Lower lobe of right lung (tissue), 2 donors: ENCODE measurements around the gene PLEKHG1. TPM values are rescaled to one million over a fixed set of nuclear protein-coding genes. Genes with fewer than 3 reads are reported as not detected.

Experiments used
- ATAC-seq, 2 donors: fragments of 200-7000 bp; cut with Tn5 transposase; one replicate each; pipeline ENCODE4 v1.9.1; 2020 to 2022; ENCODE audit warnings: mild to moderate bottlenecking in 2 of 2, moderate library complexity in 2 of 2
- DNase-seq: peaks from one replicate; pipeline ENCODE4 v3.0.0-alpha.2; 2020
- H3K27ac ChIP-seq: fragments of 200-600 bp; one replicate; pipeline ENCODE4 v1.8.0; 2022
- H3K27me3 ChIP-seq: fragments of 200-600 bp; one replicate; pipeline ENCODE4 v1.8.0; 2022; ENCODE audit warnings: low read depth
- H3K36me3 ChIP-seq: fragments of 200-600 bp; one replicate; pipeline ENCODE4 v1.8.0; 2022; ENCODE audit warnings: mild to moderate bottlenecking
- H3K4me1 ChIP-seq: fragments of 200-600 bp; one replicate; pipeline ENCODE4 v1.8.0; 2022
- H3K4me3 ChIP-seq: fragments of 200-600 bp; one replicate; pipeline ENCODE4 v1.8.0; 2022; ENCODE audit warnings: mild to moderate bottlenecking
- H3K9me3 ChIP-seq: fragments of 200-600 bp; one replicate; pipeline ENCODE4 v1.8.0; 2022
- intact Hi-C: fragments of 100-400 bp; cut with DNase I; formaldehyde crosslinking; loops from one replicate; pipeline ENCODE4 v1.11.0; 2022
- total RNA-seq: library from RNA; stranded (reverse); fragmentation: NEBNext Ultra II Directional; extraction: Animal tissue kit (Norgen Biotek cat#: 25700); gene quantifications from one replicate; pipeline ENCODE4 v1.2.1, GENCODE V29; 2021
- TF ChIP-seq, protein P1 (sequence below): fragments of 200-600 bp; IDR thresholded peaks from one replicate; pipeline ENCODE4 v1.8.0; 2022; ENCODE audit warnings: antibody characterized with exemption, mild to moderate bottlenecking
- donor health status: DM: no; HTN: yes; CAD: no; lungs with severe emphysema.

The PLEKHG1 gene
- total RNA-seq, 1 donor from 2014 or later, result 20.4 TPM

DNA sequence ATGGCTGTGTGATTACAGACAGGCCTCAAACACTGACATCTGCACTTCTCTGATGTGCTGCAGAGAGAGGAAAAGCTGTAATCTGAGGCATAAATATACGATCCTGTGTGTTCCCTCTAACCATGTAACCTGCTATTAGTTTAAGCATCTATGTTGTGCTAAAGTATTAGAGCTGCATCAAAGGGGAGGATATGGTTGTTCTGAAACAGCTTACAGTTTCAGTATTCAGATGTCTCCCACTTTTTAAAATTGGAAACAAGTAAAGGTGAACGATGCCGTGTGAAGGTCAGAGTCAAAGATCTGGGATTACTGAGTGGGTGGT lies 7.6 kb downstream of the PLEKHG1 start:
- intact Hi-C loops, result no loop called here
- TF ChIP-seq, protein P1, sequence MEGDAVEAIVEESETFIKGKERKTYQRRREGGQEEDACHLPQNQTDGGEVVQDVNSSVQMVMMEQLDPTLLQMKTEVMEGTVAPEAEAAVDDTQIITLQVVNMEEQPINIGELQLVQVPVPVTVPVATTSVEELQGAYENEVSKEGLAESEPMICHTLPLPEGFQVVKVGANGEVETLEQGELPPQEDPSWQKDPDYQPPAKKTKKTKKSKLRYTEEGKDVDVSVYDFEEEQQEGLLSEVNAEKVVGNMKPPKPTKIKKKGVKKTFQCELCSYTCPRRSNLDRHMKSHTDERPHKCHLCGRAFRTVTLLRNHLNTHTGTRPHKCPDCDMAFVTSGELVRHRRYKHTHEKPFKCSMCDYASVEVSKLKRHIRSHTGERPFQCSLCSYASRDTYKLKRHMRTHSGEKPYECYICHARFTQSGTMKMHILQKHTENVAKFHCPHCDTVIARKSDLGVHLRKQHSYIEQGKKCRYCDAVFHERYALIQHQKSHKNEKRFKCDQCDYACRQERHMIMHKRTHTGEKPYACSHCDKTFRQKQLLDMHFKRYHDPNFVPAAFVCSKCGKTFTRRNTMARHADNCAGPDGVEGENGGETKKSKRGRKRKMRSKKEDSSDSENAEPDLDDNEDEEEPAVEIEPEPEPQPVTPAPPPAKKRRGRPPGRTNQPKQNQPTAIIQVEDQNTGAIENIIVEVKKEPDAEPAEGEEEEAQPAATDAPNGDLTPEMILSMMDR, result no peak
- DNase-seq, result no peak

DNA sequence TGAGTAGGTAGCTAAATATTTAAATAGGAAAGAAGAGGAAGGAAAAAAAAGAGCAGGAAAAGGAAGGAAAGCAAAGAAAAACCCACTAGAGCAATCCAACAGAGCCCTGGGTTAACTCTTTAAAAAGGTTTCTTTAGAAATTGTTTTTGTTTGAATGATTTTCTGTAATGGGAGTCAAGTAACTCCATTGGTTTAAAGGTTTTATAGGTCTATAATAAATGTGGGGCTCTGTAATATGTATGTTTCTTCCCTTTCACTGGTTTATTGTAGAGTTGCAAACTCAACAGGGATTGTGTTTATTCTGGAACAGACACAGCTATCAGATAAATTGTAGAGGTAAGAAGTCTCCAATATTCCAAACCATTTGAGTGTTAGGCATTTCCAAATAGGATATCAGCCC lies 10.9 kb downstream of the PLEKHG1 start:
- intact Hi-C loops, result loop anchor here (10.0 kb wide), 1 partner anchor 204 kb away; no protein-coding TSS in a partner anchor
- ATAC-seq, result no peak

More for the DNA sequence above, 7.6 kb downstream of the PLEKHG1 start:
- ATAC-seq, result no peak
- Histone ChIP-seq H3K27ac (no peak overlapping the region), H3K36me3 (no peaks in the 10 kb centered on the region), H3K27me3 (no peaks in the 10 kb centered on the region), H3K4me3 (no peak overlapping the region), H3K9me3 (no peaks in the 10 kb centered on the region), H3K4me1 (peaks cover 5% of the 10 kb centered on the region)

DNA sequence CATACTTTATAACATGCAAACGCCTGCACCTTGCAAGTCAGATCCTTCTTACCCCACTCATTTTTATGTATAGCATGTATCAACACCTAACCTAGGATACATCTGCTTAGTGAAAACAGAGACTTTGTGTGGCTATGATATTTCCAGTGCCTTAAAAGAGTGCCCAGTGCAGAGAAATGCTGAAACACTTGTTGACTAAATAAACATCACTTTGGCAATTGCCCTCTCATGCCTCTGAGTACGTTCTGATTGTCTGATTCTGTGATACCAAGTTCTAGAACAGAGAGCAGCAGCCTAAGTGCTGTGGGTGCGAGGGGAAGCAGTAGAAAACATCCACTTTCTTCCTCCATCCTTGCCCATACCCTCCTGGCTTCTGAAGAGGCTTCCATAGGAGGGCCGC lies 13.6 kb downstream of the PLEKHG1 start:
- TF ChIP-seq, protein P1, result no peak
- Histone ChIP-seq H3K4me1 (peaks cover 4% of the 10 kb centered on the region), H3K36me3 (no peaks in the 10 kb centered on the region), H3K9me3 (no peaks in the 10 kb centered on the region), H3K4me3 (no peak overlapping the region), H3K27me3 (no peaks in the 10 kb centered on the region), H3K27ac (no peak overlapping the region)
- peak; percentile 68 to 80 for ATAC-seq
- no peak for DNase-seq
- intact Hi-C loops, result loop anchor here (10.0 kb wide), 1 partner anchor 202 kb away; no protein-coding TSS in a partner anchor

More for the DNA sequence above, 10.9 kb downstream of the PLEKHG1 start:
- Histone ChIP-seq H3K9me3 (no peaks in the 10 kb centered on the region), H3K4me1 (peaks cover 9% of the 10 kb centered on the region), H3K27me3 (no peaks in the 10 kb centered on the region), H3K27ac (no peak overlapping the region), H3K36me3 (no peaks in the 10 kb centered on the region), H3K4me3 (no peak overlapping the region)
- TF ChIP-seq, protein P1, result no peak
- DNase-seq, result no peak

DNA sequence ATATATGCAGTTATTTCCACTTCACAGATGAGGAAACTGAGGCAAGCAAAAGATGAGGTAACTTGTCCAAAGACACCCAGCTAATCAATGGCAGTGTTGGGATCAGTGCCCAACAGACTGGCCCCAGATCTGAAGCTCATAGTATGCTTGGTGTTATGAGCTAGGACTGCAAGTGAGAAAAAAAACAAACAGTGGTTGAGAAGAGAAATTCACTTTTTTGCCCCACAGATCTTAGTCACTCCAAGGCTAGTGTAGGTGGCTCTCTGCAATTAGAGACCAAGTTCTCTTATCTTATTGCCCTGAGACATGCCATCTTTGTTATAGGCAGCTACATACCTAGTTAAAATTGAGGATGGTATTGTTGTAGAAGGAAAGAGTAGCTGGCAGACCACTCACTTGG lies 16.3 kb downstream of the PLEKHG1 start:
- no peaks in the 10 kb centered on the region for H3K9me3 ChIP-seq
- no peaks in the 10 kb centered on the region for H3K36me3 ChIP-seq
- no peak overlapping the region for H3K27ac ChIP-seq
- DNase-seq (no peak), ATAC-seq (no peak)
- TF ChIP-seq, protein P1, result no peak
- no peak overlapping the region for H3K4me3 ChIP-seq
- peaks cover 10% of the 10 kb centered on the region for H3K4me1 ChIP-seq
- intact Hi-C loops, result loop anchor here (10.0 kb wide), 1 partner anchor 199 kb away; no protein-coding TSS in a partner anchor
- H3K27me3 ChIP-seq, result no peaks in the 10 kb centered on the region

DNA sequence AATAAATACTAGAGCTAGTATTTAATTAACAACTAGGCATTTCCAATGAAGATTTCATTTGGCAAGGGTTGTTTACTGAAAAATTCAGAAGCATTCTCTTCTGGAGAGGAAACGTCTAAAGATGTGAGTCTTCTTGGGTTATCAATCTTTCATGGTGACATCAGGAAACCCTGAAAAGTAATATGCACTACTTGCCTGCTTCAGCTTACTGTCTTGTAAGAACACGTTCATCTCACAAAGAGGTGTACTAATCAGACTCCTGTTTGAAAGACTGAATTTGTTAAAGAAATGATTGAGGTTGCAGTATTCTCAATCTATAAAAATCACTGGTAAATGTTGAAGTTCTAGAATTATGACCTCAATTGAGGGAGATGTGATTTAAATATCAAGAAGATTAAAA lies 16.9 kb downstream of the PLEKHG1 start:
- ATAC-seq (no peak), DNase-seq (no peak)

More for the DNA sequence above, 16.9 kb downstream of the PLEKHG1 start:
- intact Hi-C loops, result loop anchor here (10.0 kb wide), 1 partner anchor 198 kb away; no protein-coding TSS in a partner anchor
- H3K4me3 ChIP-seq, result no peak overlapping the region
- H3K27me3 ChIP-seq, result no peaks in the 10 kb centered on the region
- no peaks in the 10 kb centered on the region for H3K36me3 ChIP-seq
- no peak overlapping the region for H3K27ac ChIP-seq
- no peaks in the 10 kb centered on the region for H3K9me3 ChIP-seq
- TF ChIP-seq, protein P1, result no peak
- H3K4me1 ChIP-seq, result peaks cover 10% of the 10 kb centered on the region
